HEK293 (cell line): ENCODE measurements around the gene CRAT.

Experiments used
- KLF10 ChIP-seq: fragments of 450-650 bp; IDR thresholded peaks from 2 replicates; pipeline ENCODE4 v1.5.1; 2018; ENCODE audit warnings: missing biosample characterization, mild to moderate bottlenecking, missing genetic modification characterization
- OSR2 ChIP-seq: fragments of 450-650 bp; formaldehyde crosslinking; IDR thresholded peaks from 2 replicates; pipeline ENCODE4 v1.5.1; 2016; ENCODE audit warnings: missing biosample characterization, missing genetic modification characterization
- RBAK ChIP-seq: fragments of 450-650 bp; formaldehyde crosslinking; IDR thresholded peaks from 2 replicates; pipeline ENCODE4 v1.5.1; 2016; ENCODE audit warnings: missing biosample characterization, missing genetic modification characterization
- ZFP3 ChIP-seq: fragments of 450-650 bp; formaldehyde crosslinking; IDR thresholded peaks from 2 replicates; pipeline ENCODE4 v1.5.1; 2016; ENCODE audit warnings: low read depth, missing biosample characterization, missing genetic modification characterization
- ZNF132 ChIP-seq: fragments of 450-650 bp; formaldehyde crosslinking; IDR thresholded peaks from 2 replicates; pipeline ENCODE4 v1.5.1; 2017; ENCODE audit warnings: missing biosample characterization, missing genetic modification characterization, borderline replicate concordance
- ZNF155 ChIP-seq: fragments of 450-650 bp; formaldehyde crosslinking; IDR thresholded peaks from 2 replicates; pipeline ENCODE4 v1.5.1; 2016; ENCODE audit warnings: missing biosample characterization, missing genetic modification characterization
- ZNF175 ChIP-seq: fragments of 450-650 bp; formaldehyde crosslinking; IDR thresholded peaks from 2 replicates; pipeline ENCODE4 v1.5.1; 2016; ENCODE audit warnings: missing biosample characterization, missing genetic modification characterization
- ZNF501 ChIP-seq: fragments of 450-650 bp; formaldehyde crosslinking; IDR thresholded peaks from 2 replicates; pipeline ENCODE4 v1.5.1; 2016; ENCODE audit warnings: missing biosample characterization, missing genetic modification characterization
- TF ChIP-seq, protein P1 (sequence below): fragments of 450-650 bp; formaldehyde crosslinking; IDR thresholded peaks from 2 replicates; pipeline ENCODE4 v1.5.1; 2016; ENCODE audit warnings: missing biosample characterization, missing genetic modification characterization
- TF ChIP-seq, protein P2 (sequence below): fragments of 450-650 bp; formaldehyde crosslinking; optimal IDR thresholded peaks from 2 replicates; pipeline ENCODE3; 2016; ENCODE audit warnings: missing biosample characterization, mild to moderate bottlenecking, missing genetic modification characterization
- TF ChIP-seq, protein P3 (sequence below): fragments of 450-650 bp; formaldehyde crosslinking; IDR thresholded peaks from 2 replicates; pipeline ENCODE4 v1.5.1; 2016; ENCODE audit warnings: missing biosample characterization, missing genetic modification characterization, low read depth

DNA sequence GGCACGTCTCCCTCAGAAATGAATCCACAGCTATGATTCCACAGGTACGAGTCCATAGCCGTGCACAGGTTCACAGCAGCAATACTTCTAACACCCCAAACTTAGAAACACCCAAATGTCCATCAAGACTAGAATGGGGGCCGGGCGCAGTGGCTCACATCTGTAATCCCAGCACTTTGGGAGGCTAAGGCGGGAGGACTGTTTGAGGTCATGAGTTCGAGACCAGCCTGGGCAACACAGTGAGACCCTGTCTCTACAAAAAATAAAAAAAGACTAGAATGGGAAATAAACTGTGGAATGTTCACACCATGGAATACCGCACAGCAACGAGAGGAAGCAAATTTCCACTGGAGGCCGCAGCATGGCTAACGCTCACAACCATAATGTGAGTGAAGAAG lies 34.0 kb downstream of the CRAT start:
- TF ChIP-seq RBAK (no peak), ZNF132 (no peak), OSR2 (tag by site-specific recombination) (no peak), ZFP3 (tag by site-specific recombination) (no peak), ZNF155 (tag by site-specific recombination) (no peak), ZNF501 (tag by site-specific recombination) (no peak), KLF10 (tag by site-specific recombination) (no peak), ZNF175 (tag by site-specific recombination) (no peak)
- TF ChIP-seq, protein P1, sequence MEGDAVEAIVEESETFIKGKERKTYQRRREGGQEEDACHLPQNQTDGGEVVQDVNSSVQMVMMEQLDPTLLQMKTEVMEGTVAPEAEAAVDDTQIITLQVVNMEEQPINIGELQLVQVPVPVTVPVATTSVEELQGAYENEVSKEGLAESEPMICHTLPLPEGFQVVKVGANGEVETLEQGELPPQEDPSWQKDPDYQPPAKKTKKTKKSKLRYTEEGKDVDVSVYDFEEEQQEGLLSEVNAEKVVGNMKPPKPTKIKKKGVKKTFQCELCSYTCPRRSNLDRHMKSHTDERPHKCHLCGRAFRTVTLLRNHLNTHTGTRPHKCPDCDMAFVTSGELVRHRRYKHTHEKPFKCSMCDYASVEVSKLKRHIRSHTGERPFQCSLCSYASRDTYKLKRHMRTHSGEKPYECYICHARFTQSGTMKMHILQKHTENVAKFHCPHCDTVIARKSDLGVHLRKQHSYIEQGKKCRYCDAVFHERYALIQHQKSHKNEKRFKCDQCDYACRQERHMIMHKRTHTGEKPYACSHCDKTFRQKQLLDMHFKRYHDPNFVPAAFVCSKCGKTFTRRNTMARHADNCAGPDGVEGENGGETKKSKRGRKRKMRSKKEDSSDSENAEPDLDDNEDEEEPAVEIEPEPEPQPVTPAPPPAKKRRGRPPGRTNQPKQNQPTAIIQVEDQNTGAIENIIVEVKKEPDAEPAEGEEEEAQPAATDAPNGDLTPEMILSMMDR = no peak
- TF ChIP-seq, protein P2, sequence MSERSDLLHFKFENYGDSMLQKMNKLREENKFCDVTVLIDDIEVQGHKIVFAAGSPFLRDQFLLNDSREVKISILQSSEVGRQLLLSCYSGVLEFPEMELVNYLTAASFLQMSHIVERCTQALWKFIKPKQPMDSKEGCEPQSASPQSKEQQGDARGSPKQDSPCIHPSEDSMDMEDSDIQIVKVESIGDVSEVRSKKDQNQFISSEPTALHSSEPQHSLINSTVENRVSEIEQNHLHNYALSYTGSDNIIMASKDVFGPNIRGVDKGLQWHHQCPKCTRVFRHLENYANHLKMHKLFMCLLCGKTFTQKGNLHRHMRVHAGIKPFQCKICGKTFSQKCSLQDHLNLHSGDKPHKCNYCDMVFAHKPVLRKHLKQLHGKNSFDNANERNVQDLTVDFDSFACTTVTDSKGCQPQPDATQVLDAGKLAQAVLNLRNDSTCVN (tag by site-specific recombination) = no peak
- TF ChIP-seq, protein P3, sequence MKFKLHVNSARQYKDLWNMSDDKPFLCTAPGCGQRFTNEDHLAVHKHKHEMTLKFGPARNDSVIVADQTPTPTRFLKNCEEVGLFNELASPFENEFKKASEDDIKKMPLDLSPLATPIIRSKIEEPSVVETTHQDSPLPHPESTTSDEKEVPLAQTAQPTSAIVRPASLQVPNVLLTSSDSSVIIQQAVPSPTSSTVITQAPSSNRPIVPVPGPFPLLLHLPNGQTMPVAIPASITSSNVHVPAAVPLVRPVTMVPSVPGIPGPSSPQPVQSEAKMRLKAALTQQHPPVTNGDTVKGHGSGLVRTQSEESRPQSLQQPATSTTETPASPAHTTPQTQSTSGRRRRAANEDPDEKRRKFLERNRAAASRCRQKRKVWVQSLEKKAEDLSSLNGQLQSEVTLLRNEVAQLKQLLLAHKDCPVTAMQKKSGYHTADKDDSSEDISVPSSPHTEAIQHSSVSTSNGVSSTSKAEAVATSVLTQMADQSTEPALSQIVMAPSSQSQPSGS = no peak
